ENCODE data around the gene TRIM16.
"Not testable (repeated sequence)": the region's sequence is repeated elsewhere in the genome, so short reads cannot be mapped to it uniquely, and the experiment has no call there.

TRIM16 gene

DNA sequence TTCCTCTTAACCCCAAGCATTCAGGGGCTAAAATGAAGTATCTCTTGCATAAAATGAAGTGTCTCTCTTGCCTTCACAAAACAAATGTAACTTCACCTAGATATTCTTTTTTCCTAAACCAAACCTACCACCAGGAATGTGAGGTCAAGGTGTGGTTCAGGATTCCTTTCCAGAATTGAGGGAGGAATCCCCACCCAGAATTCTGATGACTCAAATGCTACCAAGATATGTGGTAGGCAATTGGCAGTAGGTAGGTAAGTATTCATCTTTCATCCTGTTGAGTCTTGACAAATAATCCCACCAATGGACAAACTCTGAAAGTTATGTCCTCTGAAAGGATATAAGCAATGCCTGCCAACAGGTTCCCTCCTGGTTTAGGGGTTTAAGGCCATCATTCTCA lies 26.2 kb downstream of the TRIM16 start:
- DNase-seq, result no peak

DNA sequence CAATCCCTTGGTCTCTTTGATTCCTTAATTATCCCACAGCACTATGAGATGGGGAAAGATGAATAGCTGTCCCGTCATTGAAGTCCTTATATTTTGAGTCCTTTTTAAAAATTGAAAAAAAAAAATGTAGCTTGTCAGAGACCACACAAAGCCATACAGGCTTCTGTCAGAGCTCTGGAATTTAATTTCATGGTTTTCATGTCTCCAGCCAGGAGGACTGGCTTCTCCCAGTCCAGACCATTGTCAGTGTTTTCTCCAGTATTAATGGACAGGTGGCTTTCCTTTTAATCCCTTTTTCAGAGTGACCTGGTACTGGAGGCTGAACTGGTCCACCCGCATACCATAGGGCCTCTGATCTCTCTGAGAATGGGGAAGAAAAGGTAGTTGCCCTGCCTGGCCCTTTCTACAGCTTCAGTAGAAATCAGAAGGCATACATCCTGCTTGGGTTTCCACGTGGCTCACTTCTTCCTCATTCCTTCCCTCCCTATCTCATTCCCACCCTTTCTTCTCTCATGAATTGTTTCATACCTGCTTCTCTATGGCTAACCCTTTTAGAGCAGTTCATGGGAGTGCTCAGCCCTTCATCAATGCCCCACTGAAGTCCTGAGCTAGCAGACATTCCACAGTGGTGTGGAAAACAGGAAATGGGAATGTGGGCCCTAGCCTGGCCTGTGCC lies 29.1 kb downstream of the TRIM16 start:
- DNase-seq, result no peak

DNA sequence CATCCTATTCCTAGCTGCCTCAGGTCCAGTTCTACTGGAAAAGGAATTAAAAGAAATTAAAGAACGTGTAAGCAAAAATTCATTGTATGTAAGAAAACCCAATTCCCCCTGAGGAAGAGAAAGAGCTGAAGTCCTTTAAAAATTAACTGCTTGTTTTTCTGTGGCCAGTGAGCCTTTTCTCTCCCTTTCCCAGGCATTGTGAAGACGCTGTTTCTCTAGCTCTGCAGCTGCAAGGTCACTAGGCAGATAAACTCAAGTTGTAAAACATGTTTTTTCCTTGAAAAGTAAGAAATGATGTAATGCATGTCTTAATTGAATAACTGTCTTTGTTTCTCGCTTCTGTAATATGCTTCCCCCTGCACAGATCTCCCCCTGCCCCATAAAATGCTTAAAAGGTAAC lies 29.7 kb downstream of the TRIM16 start:
- not testable (repeated sequence) for DNase-seq

DNA sequence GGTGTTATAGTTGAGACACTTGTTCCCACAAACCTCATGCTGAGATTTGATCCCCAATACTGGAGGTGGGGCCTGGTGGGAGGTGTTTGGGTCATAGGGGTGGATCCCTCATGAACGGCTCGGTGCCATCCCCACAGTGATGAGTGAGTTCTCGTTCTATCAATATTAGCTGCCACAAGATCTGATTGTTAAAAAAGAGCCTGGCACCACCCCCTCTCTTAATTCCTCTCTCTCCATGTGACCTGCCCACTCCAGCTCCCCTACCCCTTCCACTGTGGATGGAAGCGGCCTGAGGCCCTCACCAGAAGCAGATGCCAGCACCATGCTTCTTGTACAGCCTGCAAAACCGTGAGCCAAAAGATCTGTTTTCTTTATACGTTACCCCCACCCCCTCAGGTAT lies 31.2 kb downstream of the TRIM16 start:
- no peak for DNase-seq

DNA sequence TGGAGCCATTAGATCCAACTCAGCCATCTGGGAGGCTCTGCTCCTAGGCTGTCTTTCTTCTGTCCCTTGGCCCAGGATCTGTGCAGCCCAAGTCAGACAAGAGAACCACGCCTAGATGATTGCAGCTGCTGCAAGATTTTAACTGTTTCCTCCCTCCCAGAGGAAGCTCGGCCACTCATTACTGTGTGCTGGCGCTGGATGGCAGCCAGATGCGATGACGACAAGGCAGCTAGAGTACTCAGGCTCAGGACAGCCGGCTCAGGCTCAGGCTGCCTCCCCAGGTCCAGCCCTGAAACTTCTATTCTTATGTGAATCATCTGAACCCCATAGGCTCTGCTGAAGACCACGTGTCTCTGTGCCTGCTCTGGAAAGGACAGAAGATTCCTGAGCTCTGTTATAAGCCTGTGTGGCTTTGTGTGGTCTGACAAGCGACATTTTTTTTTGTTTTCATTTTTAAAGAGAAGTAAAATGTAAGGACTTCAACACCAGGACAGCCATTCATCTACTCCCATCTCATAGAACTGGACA lies 32.5 kb downstream of the TRIM16 start:
- DNase-seq, result peak; percentile 99

DNA sequence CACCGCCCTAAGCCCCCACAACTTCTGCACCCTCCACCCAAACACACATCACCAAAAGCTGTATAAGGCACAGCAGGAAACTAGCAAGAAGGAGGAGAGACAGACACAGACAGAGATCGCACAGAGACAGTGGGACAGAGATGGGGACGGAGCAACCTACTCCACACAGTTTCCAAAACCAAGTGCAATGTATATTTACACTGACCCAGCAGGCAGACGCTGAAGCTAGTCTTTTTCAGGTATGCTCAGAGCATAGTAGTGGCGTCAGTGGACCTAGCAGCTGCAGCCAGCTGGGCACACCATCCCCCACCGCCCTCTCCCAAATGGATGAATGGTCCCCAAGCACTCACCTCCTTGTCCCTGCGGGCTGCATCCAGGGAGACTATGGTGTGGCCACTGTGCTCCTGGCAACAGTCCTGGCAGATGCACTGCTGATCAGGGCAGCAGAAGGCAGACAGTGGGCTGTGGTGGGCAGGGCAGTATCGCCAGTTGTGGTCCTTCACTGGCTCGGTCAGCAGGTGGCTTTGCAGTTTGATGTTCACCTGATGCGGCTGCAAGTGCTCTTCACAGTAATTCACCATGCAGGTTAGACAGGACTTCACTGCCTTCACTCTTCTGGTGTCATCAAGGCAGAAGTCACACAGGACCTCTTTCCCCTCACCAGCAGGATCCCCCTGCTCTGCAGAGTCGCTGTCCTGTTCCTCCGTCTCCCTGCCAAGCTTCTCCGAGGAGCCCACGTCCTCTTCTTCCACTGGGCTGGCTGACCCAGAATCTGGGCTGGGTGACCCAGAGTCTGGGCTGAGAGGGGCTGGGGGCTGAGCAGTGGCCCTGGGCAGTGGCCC lies 33.1 kb downstream of the TRIM16 start:
- peak; percentile 67 to 79 for DNase-seq

DNA sequence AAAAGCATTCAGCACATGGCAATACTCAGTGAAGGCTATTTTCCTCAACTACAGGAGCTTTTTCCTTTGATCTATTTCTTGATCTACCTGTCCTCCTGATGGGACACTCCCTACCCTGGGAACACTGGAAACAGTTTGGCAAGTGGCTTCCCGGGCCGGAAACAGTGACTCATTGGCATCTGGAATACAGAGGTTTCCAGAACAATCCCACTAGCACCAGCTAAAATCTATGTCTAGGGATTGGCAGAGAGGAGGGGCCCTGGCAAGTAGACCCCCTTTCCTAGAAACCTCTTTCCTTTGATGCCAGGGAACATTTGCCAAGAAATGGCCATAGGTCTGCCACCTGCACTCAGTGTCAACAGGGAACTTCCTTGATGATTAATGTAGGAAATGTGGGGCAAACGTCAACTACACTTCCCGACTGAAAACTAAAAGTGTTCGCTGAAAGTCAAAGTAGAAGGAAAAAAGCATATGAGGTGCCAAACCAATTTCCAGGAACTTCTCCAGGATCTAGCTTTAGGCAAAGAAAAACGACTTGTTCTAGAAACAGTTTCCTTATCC lies 34.2 kb downstream of the TRIM16 start:
- DNase-seq, result peak; percentile 45 to 50

DNA sequence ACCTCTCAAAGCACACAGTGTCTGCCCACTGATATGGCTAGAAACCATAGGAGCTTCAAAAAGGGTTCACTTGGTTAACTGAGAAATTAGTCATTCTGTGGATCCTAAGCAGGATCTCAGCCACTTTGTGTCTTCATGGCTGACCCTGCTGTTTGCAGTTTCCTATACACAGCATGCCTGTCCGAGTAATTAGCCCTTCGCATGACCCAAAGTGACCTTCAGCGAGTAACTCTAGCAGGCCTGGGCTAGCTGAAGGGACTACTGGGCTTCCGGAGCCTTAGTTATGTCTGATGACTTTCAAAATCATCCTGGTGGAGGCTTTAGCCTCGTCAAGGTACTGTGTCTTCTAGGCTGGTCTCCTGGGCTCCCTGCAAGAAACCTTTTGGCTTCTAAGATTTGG lies 35.7 kb downstream of the TRIM16 start:
- peak in 1 of 2 experiments; percentile 27 for DNase-seq

DNA sequence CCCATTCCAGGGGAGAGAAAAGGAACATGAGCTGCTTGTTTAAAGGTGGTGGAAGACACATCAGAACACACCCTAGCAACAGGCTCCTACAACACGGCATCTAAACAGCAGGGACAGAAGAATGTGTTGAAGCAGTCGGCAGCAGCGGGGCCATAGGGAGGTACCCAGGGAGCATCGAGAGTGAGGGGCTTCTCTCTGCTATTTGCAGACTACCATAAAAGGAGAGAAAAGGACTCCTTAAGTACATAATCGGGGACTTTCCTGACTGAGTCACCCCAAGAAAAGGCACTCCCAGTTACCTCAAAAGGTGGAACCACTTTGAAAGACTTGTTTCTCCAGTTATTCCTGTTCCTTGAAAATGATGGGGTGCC lies 38.2 kb downstream of the TRIM16 start:
- DNase-seq, result peak; percentile 43 to 51

DNA sequence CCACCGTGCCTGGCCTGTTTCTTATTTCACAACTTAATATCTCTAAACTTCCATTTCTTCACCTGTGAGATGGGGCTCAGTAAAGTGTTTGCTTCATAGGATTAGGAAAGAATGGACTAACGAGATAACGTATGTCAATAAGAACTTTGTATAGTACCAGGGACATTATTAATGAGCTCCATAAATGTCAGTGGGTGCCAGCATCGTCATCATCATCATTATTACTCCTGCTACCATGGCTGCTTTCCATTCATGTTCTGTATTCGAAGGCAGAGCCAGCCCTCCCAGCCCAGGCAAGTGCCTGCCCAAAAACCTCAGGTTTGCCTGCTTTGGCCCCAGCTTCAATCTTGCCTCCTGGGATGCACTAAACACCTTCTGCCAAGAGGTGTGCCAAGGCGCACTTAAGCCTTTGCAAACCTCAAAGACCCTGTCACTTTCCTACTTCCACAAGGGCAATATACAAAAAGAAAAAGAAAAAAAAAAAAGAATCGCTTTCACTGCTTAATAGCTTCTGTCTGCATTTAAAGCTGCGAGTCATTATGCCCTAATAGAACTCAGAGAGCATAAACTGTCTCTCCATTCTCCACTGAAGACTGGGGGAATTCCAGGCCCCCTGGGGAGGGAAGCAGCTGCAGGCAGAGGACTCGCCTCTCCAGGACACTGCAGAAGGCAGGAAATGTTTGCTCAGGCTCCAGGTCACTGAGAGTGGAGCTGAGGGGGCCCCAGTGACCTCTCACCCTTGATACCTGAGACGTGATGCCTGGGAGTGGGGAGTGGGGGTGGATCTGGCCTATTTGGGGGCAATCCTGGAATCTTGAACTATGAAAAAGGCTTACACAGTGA lies 38.8 kb downstream of the TRIM16 start:
- DNase-seq, result peak in 1 of 2 experiments; percentile 40

DNA sequence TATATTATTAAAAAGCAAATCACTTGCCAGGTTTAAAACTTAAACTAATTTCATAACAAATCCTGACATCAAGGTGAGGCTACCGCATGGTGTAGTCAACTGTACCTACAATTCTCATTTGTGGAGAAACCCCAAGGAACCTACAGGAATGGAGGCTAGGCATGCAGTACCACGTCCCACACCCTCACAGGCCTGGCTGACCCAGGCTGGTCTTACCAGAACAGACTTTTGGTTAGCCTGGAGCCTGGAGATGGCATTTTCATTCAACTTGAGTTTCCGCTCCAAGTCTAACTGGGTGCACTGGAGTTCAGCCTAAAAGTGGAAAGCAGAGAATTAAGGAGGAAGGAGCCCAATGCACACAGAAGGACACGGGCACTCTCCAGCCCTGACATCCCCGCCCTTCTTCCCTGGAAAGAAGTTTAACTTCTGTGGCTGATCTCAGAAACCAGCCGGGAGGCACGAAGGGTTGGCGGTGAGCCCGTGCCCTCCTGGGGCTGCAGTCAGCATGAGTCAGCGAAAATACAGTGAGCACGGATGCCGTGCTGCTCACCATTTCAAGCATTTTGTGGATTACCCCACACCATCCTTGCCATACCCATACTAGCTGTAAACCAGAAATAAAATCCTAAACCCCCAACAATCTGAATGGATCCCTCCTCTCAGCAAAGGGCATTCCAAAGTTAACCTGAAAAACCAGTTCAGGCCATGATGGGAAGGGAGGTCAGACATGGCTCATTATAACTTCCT lies 41.4 kb downstream of the TRIM16 start:
- not testable (repeated sequence) for DNase-seq

DNA sequence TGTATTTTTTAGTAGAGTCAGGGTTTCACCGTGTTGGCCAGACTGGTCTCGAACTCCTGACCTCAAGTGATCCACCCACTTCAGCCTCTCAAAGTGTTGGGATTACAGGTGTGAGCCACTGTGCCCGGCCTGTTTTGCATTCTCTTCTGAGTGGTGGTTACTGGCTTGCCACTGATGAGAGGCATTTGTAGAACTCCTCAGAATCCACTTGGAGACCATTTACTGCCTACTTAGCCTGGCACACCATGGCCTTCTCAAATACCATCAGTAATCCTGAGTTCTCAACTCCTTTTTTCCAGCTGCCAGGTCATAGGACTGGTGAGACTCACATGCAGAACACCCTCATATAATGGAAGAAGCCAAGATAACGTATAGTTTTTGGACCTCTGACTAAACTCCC lies 42.1 kb downstream of the TRIM16 start:
- DNase-seq, result not testable (repeated sequence)

DNA sequence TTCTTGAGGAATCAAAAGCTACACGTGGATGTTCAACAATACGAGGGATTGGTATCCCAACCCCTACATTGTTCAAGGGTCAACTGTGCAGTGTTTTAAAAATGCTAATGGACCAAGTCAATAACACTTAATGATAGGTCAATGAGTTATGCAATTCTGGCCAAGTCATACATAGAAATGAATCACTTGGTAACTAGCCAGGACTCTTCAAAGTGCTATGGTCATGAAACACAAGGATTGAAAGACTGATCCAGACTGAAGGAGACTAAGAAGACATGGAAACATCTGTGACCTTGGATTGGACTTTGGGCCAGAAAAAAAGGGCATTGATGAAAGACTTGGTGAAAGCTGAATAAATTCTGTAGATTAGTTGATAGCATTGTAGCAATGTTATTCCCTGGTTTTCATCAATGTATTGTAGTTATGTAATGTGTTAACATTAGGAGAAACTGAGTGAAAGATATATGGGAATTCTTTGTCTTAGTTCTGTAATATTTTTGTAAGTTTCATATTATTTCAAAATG lies 53.1 kb downstream of the TRIM16 start:
- not testable (repeated sequence) for DNase-seq

DNA sequence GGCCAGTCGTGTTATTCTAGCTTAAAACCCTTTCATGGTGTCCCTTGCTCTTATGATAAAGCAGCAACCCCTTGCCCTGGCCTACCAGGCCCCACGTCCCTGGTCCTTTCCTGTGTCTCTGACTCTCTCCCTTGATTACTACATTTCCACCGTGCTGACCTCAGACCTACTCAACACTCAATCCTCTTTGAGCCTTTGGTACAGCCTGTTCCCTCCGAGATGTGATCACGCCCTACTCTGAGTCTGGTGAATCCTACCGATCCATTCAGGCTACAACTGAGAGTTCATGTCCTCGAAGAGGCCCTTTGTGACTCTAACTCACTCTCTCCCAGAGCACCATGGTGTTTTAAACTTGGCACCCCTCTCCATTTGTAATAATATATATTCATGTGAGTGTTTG lies 54.1 kb downstream of the TRIM16 start:
- not testable (repeated sequence) for DNase-seq

DNA sequence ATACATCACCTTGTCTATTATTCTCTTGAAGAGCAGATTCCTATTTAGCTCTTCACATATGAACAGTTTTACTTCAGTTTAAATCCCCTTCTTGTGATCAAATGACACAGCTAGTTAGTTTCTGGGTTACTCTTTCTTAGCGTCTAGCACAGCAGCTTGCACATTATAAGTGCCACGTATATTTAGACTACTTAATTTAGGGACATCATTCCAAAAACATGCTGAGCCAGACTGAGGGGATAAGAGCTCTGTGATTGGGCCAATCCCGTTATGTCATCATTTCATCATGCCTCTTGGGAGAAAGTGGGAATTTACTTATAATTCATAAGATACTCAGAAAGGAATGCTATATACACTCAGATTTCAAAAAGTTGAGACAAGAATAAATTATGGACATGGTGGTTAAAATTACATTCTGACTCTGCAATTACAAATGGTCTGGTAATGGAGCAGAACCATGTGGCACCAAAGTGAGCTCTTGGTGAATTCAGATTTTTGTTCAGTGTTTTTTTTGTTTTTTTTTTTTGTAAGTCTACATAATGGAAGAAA lies 60.4 kb downstream of the TRIM16 start:
- DNase-seq, result not testable (repeated sequence)

DNA sequence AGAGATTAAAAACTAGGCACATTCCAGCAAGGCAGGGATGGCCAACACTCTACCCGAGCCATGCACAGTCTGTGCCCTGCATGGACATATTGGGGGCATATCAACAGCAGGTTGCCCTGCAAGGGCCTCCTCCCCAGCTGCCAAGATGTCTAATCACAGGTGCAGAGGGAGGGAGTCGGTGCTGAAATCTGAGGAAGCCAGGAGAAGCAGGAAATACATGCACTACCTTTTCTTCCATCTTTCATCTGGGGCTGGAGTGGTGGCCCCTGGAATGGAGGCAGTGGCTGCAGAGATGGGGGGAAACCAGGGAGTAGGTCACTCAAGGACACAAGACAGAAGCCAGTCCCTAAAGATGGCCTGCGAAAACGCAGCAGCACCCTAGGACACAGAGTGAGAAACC lies 60.9 kb downstream of the TRIM16 start:
- not testable (repeated sequence) for DNase-seq

DNA sequence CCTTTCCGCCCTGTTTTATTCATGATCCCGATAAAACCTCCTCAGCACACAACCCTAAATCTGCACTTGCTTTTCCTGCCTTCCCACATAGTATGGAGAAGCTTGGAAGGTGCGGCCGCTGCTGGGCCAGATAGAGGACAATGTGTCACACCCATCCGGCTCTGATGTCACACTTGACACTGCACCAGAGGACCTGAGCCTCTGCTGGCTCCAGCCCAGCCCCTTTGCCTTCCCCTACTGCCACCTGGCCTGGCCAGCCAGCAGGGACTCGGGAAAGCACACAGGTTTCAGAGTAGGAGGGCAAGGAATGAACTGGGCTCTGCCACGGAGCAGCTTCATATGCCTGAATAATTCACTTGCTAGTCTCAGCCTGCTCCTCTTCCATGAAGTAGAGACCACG lies 62.0 kb downstream of the TRIM16 start:
- DNase-seq, result peak; percentile 67 to 73

DNA sequence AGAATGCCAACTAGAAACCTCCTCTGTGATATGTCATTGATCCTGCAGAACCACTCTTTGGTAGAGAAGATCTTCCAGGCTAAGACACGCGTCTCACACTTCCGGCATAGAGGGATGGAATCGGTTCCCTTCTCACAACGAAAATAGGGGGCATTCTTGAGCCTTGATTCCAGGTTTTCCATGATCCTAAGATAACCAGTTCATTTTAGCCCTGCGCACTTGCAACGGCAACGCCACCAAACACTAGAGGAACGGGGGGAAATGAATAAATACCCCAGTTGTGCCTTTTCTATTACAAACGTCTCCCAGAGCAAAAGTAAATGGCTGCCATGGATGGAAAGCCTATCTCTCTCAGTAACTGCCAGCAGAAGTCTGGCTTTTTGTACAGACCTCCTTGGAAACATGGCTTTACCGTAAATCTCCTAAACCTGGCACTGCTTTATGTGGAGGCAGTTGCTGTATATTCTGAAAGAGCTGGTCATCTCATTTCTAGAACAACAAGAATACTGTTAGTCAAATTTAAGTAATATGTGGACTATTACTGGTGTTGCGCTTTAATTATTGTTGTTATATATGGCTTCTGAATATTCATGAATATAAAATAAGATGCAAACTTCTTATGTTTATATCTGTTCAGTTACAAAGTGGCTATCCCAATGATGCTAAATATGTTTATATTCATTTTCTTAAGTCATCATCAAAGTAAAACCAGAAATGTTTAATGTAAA lies 64.6 kb downstream of the TRIM16 start, which contains the start of gene FBXW10B:
Gene FBXW10B (minus strand): TSS at position 374 of the 728 bp plus-strand sequence. CDS start 192 bp downstream, at position 182.
- not testable (repeated sequence) for DNase-seq

DNA sequence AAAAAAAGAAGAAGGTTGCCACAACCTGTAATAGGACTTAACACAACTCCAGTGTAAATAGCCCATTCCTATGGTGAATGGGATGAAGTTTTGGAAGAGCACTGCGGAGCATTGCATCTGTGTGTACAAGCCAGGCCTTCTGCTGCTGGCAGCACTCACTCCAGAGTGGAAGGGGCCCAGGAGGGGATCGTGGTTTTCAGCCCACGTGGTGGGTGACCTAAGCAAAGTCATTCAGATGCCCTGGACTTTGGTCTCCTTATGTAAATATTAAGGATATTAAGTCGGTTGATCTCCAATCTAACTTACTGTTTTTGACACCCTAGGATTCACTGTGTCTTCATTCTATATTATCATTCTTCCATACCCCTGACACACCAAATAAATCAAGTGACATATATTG lies 67.3 kb downstream of the TRIM16 start:
- DNase-seq, result not testable (repeated sequence)

DNA sequence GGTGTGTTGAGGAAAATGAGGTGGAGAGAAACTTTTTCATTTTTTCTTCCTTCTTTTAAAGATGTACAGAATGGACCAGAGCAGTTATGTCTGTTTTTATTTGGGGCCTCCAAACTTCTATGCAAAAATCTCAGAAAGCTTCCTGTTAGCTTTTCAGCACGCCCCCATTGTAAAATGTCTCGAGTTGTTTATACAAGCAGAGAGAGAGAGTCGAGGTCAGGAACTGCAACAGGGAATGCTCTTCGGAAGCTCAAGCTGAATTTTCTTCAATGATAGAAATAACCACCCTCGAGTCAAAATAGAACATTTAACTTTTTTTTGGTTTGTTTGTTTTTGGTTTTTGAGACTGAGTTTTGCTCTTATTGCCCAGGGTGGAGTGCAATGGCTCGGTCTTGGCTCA lies 68.3 kb downstream of the TRIM16 start:
- not testable (repeated sequence) for DNase-seq

All from SHP77 (cell line).